AG09319 (cell line): ENCODE measurements around the gene FMNL2.

Experiments used
- DNase-seq: peaks from one replicate; pipeline ENCODE4 v3.0.0-alpha.2; 2010; ENCODE audit warnings: low read depth; ENCODE audit errors: extremely low read depth
- CTCF ChIP-seq: IDR thresholded peaks from 2 replicates; pipeline ENCODE4 v1.5.1; 2011; ENCODE audit warnings: low read depth, mild to moderate bottlenecking, inconsistent platforms, low read length, moderate library complexity

Gene FMNL2

GRCh38 chr2:152609154-152609553 is 274.2 kb downstream of the FMNL2 start:
- no peak for TF ChIP-seq CTCF
- no peak for DNase-seq

- no peak for DNase-seq
- TF ChIP-seq CTCF: no peak
Measured at GRCh38 chr2:152609699-152610098, 274.7 kb downstream of the FMNL2 start.

- peak; percentile 68 for DNase-seq
- no peak for TF ChIP-seq CTCF
Measured at GRCh38 chr2:152611458-152612231, 276.7 kb downstream of the FMNL2 start.

- DNase-seq: no peak
- no peak for TF ChIP-seq CTCF
Measured at GRCh38 chr2:152613235-152613634, 278.3 kb downstream of the FMNL2 start.

GRCh38 chr2:152615177-152615576 is 280.2 kb downstream of the FMNL2 start:
- DNase-seq: no peak
- no peak for TF ChIP-seq CTCF

- TF ChIP-seq CTCF: no peak
Measured at GRCh38 chr2:152617456-152618192, 282.6 kb downstream of the FMNL2 start.

GRCh38 chr2:152618193-152618564 is 283.2 kb downstream of the FMNL2 start:
- no peak for TF ChIP-seq CTCF
- DNase-seq: no peak

More at GRCh38 chr2:152617456-152618192, 282.6 kb downstream of the FMNL2 start:
- no peak for DNase-seq
